Measurements from ENCODE around the gene UNC119.

DNA sequence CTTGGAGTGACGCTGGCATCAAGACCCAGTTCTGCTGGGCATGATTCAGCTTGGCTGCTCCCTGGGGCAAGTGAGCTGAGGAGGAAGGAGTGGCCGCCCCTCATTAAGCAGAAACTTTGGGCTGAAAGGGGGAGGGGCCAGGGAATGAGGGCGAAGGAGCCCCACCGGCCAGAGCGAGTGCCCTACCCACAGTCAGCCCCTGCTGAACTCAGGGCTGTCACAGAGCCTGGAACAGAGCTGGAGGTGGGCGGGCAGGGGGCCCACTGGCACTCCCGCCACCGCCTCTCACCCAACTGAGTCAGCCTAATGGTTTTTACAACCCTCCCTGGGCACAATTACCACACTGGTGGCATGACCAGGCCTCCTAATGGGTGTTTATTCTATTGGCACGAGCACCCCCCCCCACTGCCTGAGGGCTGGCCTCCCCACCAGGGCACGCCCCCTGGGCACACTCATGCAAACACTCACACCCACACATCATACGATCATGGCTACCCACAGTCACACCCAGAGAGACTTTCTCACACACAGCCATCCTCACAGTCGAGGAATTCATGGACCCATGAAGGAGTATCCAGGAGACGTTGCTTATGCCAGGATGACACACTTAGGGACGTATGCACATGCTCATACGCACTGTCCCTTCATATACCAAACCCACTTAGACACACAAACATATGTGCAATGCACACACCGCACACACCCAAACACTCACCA, 19.2 kb downstream of the UNC119 start:
- TF ChIP-seq, protein P1, sequence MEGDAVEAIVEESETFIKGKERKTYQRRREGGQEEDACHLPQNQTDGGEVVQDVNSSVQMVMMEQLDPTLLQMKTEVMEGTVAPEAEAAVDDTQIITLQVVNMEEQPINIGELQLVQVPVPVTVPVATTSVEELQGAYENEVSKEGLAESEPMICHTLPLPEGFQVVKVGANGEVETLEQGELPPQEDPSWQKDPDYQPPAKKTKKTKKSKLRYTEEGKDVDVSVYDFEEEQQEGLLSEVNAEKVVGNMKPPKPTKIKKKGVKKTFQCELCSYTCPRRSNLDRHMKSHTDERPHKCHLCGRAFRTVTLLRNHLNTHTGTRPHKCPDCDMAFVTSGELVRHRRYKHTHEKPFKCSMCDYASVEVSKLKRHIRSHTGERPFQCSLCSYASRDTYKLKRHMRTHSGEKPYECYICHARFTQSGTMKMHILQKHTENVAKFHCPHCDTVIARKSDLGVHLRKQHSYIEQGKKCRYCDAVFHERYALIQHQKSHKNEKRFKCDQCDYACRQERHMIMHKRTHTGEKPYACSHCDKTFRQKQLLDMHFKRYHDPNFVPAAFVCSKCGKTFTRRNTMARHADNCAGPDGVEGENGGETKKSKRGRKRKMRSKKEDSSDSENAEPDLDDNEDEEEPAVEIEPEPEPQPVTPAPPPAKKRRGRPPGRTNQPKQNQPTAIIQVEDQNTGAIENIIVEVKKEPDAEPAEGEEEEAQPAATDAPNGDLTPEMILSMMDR (IDR thresholded peaks at IDR 0.05), result no peak
- TF ChIP-seq POLR2A (IDR thresholded peaks at IDR 0.05) (no peak), EP300 (IDR thresholded peaks at IDR 0.05) (no peak)
